GM23338 (cell line): ENCODE results near the gene SGO1.

Source experiments
- CREB1 ChIP-seq: fragments of 250-450 bp; sonication (Bioruptor Pico); IDR thresholded peaks from 2 replicates; pipeline ENCODE4 v1.5.0; 2020; ENCODE audit warnings: low read depth, mild to moderate bottlenecking, moderate library complexity
- EZH2 ChIP-seq: fragments of 200-600 bp; sonication (generic); IDR thresholded peaks from one replicate; pipeline ENCODE4 v1.8.0; 2017; ENCODE audit warnings: antibody characterized with exemption, mild to moderate bottlenecking, low read depth; ENCODE audit not compliant: unreplicated experiment
- EZH2phosphoT487 ChIP-seq: fragments of 200-600 bp; sonication (generic); IDR thresholded peaks from one replicate; pipeline ENCODE4 v1.8.1; 2018; ENCODE audit warnings: antibody characterized with exemption; ENCODE audit not compliant: unreplicated experiment
- JUNB ChIP-seq: IDR thresholded peaks from one replicate; pipeline ENCODE4 v1.6.1; 2016; ENCODE audit warnings: antibody characterized with exemption; ENCODE audit not compliant: unreplicated experiment
- POLR2AphosphoS5 ChIP-seq: IDR thresholded peaks from 2 replicates; pipeline ENCODE4 v1.6.1; 2016; ENCODE audit warnings: antibody characterized with exemption, low read depth
- STAT1 ChIP-seq: IDR thresholded peaks from one replicate; pipeline ENCODE4 v1.6.1; 2016; ENCODE audit warnings: antibody characterized with exemption; ENCODE audit not compliant: unreplicated experiment
- ZNF114 ChIP-seq: fragments of 250-450 bp; sonication (Bioruptor Pico); IDR thresholded peaks from 2 replicates; pipeline ENCODE4 v1.5.0; 2020; ENCODE audit warnings: mild to moderate bottlenecking, moderate library complexity
- TF ChIP-seq, protein P1 (sequence below), 2 experiments: fragments of 200-600 bp in 1 of 2; sonication (generic) in 1 of 2; conservative IDR thresholded peaks; 2 replicates each; pipeline versions ENCODE4 v1.5.1 to v1.6.1; 2016 to 2017; ENCODE audit warnings: antibody characterized with exemption in 2 of 2, low read depth in 2 of 2, mild to moderate bottlenecking in 2 of 2, moderate library complexity in 1 of 2
- TF ChIP-seq, protein P2 (sequence below): IDR thresholded peaks from one replicate; pipeline ENCODE4 v1.6.1; 2018; ENCODE audit warnings: antibody characterized with exemption; ENCODE audit not compliant: unreplicated experiment
- TF ChIP-seq, protein P3 (sequence below): IDR thresholded peaks from 2 replicates; pipeline ENCODE4 v1.6.1; 2016; ENCODE audit warnings: antibody characterized with exemption

GRCh38 chr3:20182206-20182605, 3.8 kb downstream of the SGO1 start:
- TF ChIP-seq POLR2AphosphoS5 (no peak), EZH2 (no peak), EZH2phosphoT487 (no peak), JUNB (no peak), STAT1 (no peak), ZNF114 (CRISPR knock-in tag) (no peak), CREB1 (CRISPR knock-in tag) (no peak)
- TF ChIP-seq, protein P1, sequence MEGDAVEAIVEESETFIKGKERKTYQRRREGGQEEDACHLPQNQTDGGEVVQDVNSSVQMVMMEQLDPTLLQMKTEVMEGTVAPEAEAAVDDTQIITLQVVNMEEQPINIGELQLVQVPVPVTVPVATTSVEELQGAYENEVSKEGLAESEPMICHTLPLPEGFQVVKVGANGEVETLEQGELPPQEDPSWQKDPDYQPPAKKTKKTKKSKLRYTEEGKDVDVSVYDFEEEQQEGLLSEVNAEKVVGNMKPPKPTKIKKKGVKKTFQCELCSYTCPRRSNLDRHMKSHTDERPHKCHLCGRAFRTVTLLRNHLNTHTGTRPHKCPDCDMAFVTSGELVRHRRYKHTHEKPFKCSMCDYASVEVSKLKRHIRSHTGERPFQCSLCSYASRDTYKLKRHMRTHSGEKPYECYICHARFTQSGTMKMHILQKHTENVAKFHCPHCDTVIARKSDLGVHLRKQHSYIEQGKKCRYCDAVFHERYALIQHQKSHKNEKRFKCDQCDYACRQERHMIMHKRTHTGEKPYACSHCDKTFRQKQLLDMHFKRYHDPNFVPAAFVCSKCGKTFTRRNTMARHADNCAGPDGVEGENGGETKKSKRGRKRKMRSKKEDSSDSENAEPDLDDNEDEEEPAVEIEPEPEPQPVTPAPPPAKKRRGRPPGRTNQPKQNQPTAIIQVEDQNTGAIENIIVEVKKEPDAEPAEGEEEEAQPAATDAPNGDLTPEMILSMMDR (conservative IDR thresholded peaks at IDR 0.05; ENCODE audit: low read depth in 2 of 2), result no peak
- TF ChIP-seq, protein P2, sequence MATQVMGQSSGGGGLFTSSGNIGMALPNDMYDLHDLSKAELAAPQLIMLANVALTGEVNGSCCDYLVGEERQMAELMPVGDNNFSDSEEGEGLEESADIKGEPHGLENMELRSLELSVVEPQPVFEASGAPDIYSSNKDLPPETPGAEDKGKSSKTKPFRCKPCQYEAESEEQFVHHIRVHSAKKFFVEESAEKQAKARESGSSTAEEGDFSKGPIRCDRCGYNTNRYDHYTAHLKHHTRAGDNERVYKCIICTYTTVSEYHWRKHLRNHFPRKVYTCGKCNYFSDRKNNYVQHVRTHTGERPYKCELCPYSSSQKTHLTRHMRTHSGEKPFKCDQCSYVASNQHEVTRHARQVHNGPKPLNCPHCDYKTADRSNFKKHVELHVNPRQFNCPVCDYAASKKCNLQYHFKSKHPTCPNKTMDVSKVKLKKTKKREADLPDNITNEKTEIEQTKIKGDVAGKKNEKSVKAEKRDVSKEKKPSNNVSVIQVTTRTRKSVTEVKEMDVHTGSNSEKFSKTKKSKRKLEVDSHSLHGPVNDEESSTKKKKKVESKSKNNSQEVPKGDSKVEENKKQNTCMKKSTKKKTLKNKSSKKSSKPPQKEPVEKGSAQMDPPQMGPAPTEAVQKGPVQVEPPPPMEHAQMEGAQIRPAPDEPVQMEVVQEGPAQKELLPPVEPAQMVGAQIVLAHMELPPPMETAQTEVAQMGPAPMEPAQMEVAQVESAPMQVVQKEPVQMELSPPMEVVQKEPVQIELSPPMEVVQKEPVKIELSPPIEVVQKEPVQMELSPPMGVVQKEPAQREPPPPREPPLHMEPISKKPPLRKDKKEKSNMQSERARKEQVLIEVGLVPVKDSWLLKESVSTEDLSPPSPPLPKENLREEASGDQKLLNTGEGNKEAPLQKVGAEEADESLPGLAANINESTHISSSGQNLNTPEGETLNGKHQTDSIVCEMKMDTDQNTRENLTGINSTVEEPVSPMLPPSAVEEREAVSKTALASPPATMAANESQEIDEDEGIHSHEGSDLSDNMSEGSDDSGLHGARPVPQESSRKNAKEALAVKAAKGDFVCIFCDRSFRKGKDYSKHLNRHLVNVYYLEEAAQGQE, result no peak
- TF ChIP-seq, protein P3, sequence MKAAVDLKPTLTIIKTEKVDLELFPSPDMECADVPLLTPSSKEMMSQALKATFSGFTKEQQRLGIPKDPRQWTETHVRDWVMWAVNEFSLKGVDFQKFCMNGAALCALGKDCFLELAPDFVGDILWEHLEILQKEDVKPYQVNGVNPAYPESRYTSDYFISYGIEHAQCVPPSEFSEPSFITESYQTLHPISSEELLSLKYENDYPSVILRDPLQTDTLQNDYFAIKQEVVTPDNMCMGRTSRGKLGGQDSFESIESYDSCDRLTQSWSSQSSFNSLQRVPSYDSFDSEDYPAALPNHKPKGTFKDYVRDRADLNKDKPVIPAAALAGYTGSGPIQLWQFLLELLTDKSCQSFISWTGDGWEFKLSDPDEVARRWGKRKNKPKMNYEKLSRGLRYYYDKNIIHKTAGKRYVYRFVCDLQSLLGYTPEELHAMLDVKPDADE, result no peak
